GM19025 (cell line): Measurements from ENCODE around the gene TMEM130.
A peak's percentile ranks its signal among the peaks of the same experiment; 100 is the strongest.

Experiments
- ATAC-seq: cut with Tn5 transposase; IDR thresholded peaks from one replicate; pipeline ENCODE4 v1.9.1; 2021; ENCODE audit warnings: mild to moderate bottlenecking, low read depth, moderate library complexity; ENCODE audit not compliant: unreplicated experiment

TMEM130 gene

GRCh38 chr7:98816967-98817710, 52.7 kb downstream of the TMEM130 start:
- no peak for ATAC-seq

- no peak for ATAC-seq
Measured at GRCh38 chr7:98816241-98816640, 53.6 kb downstream of the TMEM130 start.

- no peak for ATAC-seq
Measured at GRCh38 chr7:98815313-98815712, 54.5 kb downstream of the TMEM130 start.

GRCh38 chr7:98811299-98811698, 58.5 kb downstream of the TMEM130 start:
- no peak for ATAC-seq

- ATAC-seq = no peak
Measured at GRCh38 chr7:98810153-98810802, 59.5 kb downstream of the TMEM130 start.

- no peak for ATAC-seq
Measured at GRCh38 chr7:98808751-98809460, 60.9 kb downstream of the TMEM130 start.

GRCh38 chr7:98807068-98808048, 62.5 kb downstream of the TMEM130 start:
- no peak for ATAC-seq

- no peak for ATAC-seq
Measured at GRCh38 chr7:98805956-98806838, 63.6 kb downstream of the TMEM130 start.

GRCh38 chr7:98802781-98803110, 67.1 kb downstream of the TMEM130 start:
- ATAC-seq = peak; percentile 27

- ATAC-seq = peak; percentile 91
Measured at GRCh38 chr7:98802088-98802780, 67.6 kb downstream of the TMEM130 start.

- no peak for ATAC-seq
Measured at GRCh38 chr7:98800996-98801395, 68.8 kb downstream of the TMEM130 start.

GRCh38 chr7:98797150-98797549, 72.7 kb downstream of the TMEM130 start:
- no peak for ATAC-seq
